Bronchial epithelial cell (primary cell): Measurements from ENCODE around the gene MTERF1. TPM values are rescaled to one million over a fixed set of nuclear protein-coding genes. Genes with fewer than 3 reads are reported as not detected.
"Not testable (repeated sequence)": the region's sequence is repeated elsewhere in the genome, so short reads cannot be mapped to it uniquely, and the experiment has no call there.

Experiments
- DNase-seq: peaks from one replicate; pipeline ENCODE4 v3.0.0-alpha.2; 2010; ENCODE audit warnings: low read depth
- FAIRE-seq: peaks from 2 replicates; lab custom pipeline; 2011; peaks lifted over from hg19 to GRCh38; lab: Jason Lieb, UNC
- H3K27me3 ChIP-seq: 2 replicates; pipeline ENCODE4 v1.5.1; 2011; ENCODE audit warnings: low read length; ENCODE audit not compliant: control insufficient read depth, insufficient read depth
- H3K36me3 ChIP-seq: 2 replicates; pipeline ENCODE4 v1.5.1; 2011; ENCODE audit warnings: low read length; ENCODE audit not compliant: control insufficient read depth, insufficient read depth
- H3K4me3 ChIP-seq: 2 replicates; pipeline ENCODE4 v1.5.1; 2011; ENCODE audit warnings: mild to moderate bottlenecking, low read depth, low read length, control low read depth
- CTCF ChIP-seq: IDR thresholded peaks from 2 replicates; pipeline ENCODE4 v1.5.1; 2011; ENCODE audit warnings: mild to moderate bottlenecking, moderate library complexity, low read length, control low read depth, inconsistent platforms; ENCODE audit not compliant: insufficient read depth, severe bottlenecking
- total RNA-seq: library from RNA; depleted of rRNA; stranded (reverse); fragments of >200 nt; gene quantifications from 2 replicates; pipeline ENCODE4 v1.2.1, GENCODE V29; 2014

Gene MTERF1
- total RNA-seq, 1 donor from 2014 or later, result 10.3 TPM

- not testable (repeated sequence) for DNase-seq, FAIRE-seq, H3K4me3 ChIP-seq, H3K27me3 ChIP-seq, H3K36me3 ChIP-seq
Observed at GRCh38 chr7:91887336-91888213, 7.1 kb upstream of the MTERF1 start.

GRCh38 chr7:91883676-91884362 lies 3.3 kb upstream of the MTERF1 start:
- H3K27me3 ChIP-seq, result no peaks in the 10 kb centered on the region
- DNase-seq, result no peak
- H3K36me3 ChIP-seq, result no peaks in the 10 kb centered on the region
- no peak for TF ChIP-seq CTCF
- no peak overlapping the region for H3K4me3 ChIP-seq
- FAIRE-seq, result no peak

GRCh38 chr7:91880016-91880412 lies 488 bp downstream of the MTERF1 start:
- Histone ChIP-seq H3K36me3 (no peaks in the 10 kb centered on the region), H3K27me3 (no peaks in the 10 kb centered on the region), H3K4me3 (peak overlapping the region; percentile 68)
- no peak for FAIRE-seq
- no peak for DNase-seq
- TF ChIP-seq CTCF, result no peak

- DNase-seq (peak; percentile 32), FAIRE-seq (no peak)
- Histone ChIP-seq H3K27me3 (no peaks in the 10 kb centered on the region), H3K4me3 (no peak overlapping the region), H3K36me3 (peaks cover 3% of the 10 kb centered on the region)
- TF ChIP-seq CTCF, result peak; percentile 20
Observed at GRCh38 chr7:91876391-91877133, 3.9 kb downstream of the MTERF1 start.

GRCh38 chr7:91875851-91876250 lies 4.7 kb downstream of the MTERF1 start:
- DNase-seq (no peak), FAIRE-seq (no peak)
- Histone ChIP-seq H3K36me3 (peaks cover 3% of the 10 kb centered on the region), H3K27me3 (no peaks in the 10 kb centered on the region), H3K4me3 (no peak overlapping the region)
- no peak for TF ChIP-seq CTCF

GRCh38 chr7:91872928-91873327 lies 7.6 kb downstream of the MTERF1 start:
- Histone ChIP-seq H3K36me3 (peaks cover 3% of the 10 kb centered on the region), H3K4me3 (no peak overlapping the region), H3K27me3 (no peaks in the 10 kb centered on the region)
- no peak for DNase-seq
- no peak for TF ChIP-seq CTCF
- no peak for FAIRE-seq
